ENCODE measurements around the gene IL17RD.

DNA sequence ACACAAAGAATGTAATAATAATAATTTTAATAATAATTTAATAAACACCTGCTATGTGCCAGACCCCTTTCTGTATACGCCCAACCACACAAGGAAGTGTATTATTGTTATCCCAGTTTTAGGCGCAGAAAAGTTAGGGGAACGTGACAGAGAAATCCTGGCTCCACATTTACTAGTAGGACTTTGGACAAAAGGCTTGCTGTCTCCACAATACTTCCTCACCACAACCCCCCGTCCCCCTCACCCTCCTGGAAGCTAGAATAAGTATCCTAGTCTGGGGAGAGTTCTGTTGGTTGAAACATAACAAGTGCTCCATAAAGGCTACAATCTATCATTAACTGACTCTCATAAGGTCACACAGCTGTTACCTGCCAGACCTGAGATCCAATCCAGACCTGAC lies 488 bp upstream of the IL17RD start:
- TF ChIP-seq, protein P1, sequence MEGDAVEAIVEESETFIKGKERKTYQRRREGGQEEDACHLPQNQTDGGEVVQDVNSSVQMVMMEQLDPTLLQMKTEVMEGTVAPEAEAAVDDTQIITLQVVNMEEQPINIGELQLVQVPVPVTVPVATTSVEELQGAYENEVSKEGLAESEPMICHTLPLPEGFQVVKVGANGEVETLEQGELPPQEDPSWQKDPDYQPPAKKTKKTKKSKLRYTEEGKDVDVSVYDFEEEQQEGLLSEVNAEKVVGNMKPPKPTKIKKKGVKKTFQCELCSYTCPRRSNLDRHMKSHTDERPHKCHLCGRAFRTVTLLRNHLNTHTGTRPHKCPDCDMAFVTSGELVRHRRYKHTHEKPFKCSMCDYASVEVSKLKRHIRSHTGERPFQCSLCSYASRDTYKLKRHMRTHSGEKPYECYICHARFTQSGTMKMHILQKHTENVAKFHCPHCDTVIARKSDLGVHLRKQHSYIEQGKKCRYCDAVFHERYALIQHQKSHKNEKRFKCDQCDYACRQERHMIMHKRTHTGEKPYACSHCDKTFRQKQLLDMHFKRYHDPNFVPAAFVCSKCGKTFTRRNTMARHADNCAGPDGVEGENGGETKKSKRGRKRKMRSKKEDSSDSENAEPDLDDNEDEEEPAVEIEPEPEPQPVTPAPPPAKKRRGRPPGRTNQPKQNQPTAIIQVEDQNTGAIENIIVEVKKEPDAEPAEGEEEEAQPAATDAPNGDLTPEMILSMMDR (IDR thresholded peaks at IDR 0.05) = no peak
- no peak for TF ChIP-seq POLR2A (IDR thresholded peaks at IDR 0.05)

All from heart left ventricle (tissue), 13 donors.